ENCODE data around the gene PSMD9.

Gene PSMD9

DNA sequence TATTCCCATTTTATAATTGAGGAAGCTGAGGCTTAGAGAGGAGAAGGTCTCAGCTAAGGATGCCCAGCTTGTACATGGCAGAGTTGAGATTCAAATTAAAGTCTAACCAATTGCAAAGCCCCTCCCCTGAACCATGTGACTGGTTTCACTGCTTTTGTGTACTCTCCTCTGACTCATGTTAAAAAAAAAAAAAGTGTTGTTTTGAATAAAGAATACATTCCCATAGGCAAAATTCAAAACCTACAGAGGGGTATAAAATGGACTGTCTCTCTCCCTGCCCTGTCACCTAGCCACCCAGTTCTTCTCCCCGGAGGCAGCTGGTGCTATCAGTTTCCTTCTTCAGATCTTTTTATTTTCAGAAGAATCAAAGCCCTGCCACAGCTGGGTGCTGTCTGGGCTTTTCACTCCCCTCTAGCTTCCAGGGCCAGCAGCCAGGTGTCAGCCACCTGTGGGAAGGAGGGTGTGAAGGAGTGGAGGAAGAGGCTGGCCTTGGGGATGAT, 5.4 kb downstream of the PSMD9 start:
- TF ChIP-seq CTCF (IDR thresholded peaks at IDR 0.05): no peak
- Histone ChIP-seq H3K27ac (no peak overlapping the region), H3K4me3 (no peak overlapping the region)
- no peak for DNase-seq (ENCODE audit: low spot score)

DNA sequence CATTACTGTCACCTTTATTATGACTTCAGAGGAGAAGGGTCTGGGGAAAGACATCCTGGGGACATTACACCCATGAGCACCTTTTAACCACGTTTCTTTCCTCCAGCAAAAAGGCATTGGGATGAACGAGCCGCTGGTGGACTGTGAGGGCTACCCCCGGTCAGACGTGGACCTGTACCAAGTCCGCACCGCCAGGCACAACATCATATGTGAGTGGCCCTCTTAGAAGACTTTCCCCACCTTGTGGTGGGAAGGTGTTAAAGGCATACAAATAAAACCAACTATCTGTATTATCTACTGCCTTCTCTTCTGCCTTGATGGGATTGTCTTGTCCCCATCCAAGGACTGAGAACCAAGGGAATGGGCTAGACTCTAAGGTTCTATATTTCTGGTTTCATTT, 6.0 kb downstream of the PSMD9 start:
- H3K4me3 ChIP-seq: no peak overlapping the region

DNA sequence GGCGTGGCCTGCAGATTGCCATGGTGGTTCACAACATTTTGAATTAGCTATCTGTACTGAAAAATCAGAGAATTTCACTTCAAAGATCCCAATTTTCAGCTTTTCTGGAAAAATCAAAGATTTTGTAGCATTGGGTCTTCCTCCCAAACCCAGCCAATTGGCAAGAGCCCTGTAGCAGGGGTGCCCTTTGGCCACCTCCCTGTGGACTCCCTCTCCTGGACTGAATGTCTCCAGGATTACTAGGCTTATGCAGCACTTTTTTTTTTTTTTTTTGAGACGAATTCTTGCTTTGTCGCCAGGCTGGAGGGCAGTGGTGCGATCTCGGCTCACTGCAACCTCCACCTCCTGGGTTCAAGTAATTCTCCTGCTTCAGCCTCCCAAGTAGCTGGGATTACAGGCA, 9.7 kb downstream of the PSMD9 start:
- no peak for DNase-seq (ENCODE audit: low spot score)
- no peak for TF ChIP-seq CTCF (IDR thresholded peaks at IDR 0.05)
- H3K4me3 ChIP-seq: no peak overlapping the region
- no peak overlapping the region for H3K27ac ChIP-seq

More for the DNA sequence above, 6.0 kb downstream of the PSMD9 start:
- DNase-seq (ENCODE audit: low spot score): no peak
- H3K27ac ChIP-seq: no peak overlapping the region
- no peak for TF ChIP-seq CTCF (IDR thresholded peaks at IDR 0.05)

GRCh38 chr12:121899590-121899989, 11.0 kb downstream of the PSMD9 start:
- Histone ChIP-seq H3K27ac (no peak overlapping the region), H3K4me3 (no peak overlapping the region)
- DNase-seq (ENCODE audit: low spot score): no peak
- no peak for TF ChIP-seq CTCF (IDR thresholded peaks at IDR 0.05)

DNA sequence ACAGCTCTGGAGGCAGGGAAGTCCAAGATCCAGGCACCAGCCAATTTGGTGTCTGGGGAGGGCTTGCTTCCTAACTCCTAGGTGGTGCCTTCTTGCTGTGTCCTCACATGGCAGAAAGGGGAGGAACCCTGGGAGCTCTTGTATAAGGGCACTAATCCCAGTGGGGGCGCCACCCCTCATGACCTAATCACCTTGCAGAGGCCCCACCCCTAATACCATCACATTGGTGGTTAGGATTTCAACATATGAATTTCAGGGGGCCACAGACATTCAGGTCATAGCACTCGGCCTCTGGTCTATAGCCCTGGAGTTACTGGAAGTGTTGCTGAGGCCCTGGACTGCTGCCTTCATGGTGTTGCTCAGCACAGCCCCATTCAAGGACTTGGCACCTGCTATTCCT, 14.6 kb downstream of the PSMD9 start:
- no peak for TF ChIP-seq CTCF (IDR thresholded peaks at IDR 0.05)
- Histone ChIP-seq H3K27ac (no peak overlapping the region), H3K4me3 (no peak overlapping the region)
- DNase-seq (ENCODE audit: low spot score): no peak

GRCh38 chr12:121905746-121906145, 17.2 kb downstream of the PSMD9 start:
- Histone ChIP-seq H3K27ac (no peak overlapping the region), H3K4me3 (no peak overlapping the region)
- TF ChIP-seq CTCF (IDR thresholded peaks at IDR 0.05): no peak
- no peak for DNase-seq (ENCODE audit: low spot score)

- no peak for DNase-seq (ENCODE audit: low spot score)
- H3K4me3 ChIP-seq: no peak overlapping the region
- H3K27ac ChIP-seq: no peak overlapping the region
- no peak for TF ChIP-seq CTCF (IDR thresholded peaks at IDR 0.05)
Observed at GRCh38 chr12:121908702-121909101, 20.1 kb downstream of the PSMD9 start.

Measured in coronary artery (tissue), 2 donors.